ENCODE measurements around the gene FRS2.

- TF ChIP-seq CTCF (IDR thresholded peaks at IDR 0.05) (no peak), POLR2A (IDR thresholded peaks at IDR 0.05) (no peak)
Observed at GRCh38 chr12:69508621-69509020, 38.4 kb downstream of the FRS2 start.
